ENCODE measurements around the gene TDRD9.

GRCh38 chr14:104037074-104037473 is 108.8 kb downstream of the TDRD9 start:
- TF ChIP-seq POLR2AphosphoS5 (IDR thresholded peaks at IDR 0.05) (no peak), CTCF (IDR thresholded peaks at IDR 0.05; ENCODE audit: poor library complexity, severe bottlenecking) (no peak), EP300 (conservative IDR thresholded peaks at IDR 0.05; ENCODE audit: poor library complexity, severe bottlenecking) (no peak)

Measured in neural cell (in vitro differentiated cells).